CD14-positive monocyte (primary cell): ENCODE measurements around the gene FAM135A. TPM values are rescaled to one million over a fixed set of nuclear protein-coding genes. Genes with fewer than 3 reads are reported as not detected.

Source experiments
- DNase-seq, 3 donors: peaks; one replicate each; pipeline ENCODE4 v3.0.0-alpha.2; 2011 to 2022
- H2AFZ ChIP-seq: 2 replicates; pipeline ENCODE4 v1.6.0; 2012; ENCODE audit warnings: mild to moderate bottlenecking, low read depth, low read length, inconsistent platforms; ENCODE audit not compliant: insufficient read depth, poor library complexity, severe bottlenecking
- H3K27ac ChIP-seq, 2 donors: 1 replicate in 1 of 2; 2 replicates in 1 of 2; pipeline ENCODE4 v1.5.1; 2012 to 2013; ENCODE audit warnings: low read length in 2 of 2, control low read depth in 1 of 2, inconsistent platforms in 1 of 2, low read depth in 1 of 2, mild to moderate bottlenecking in 1 of 2
- H3K27me3 ChIP-seq, 2 donors: one replicate each; pipeline versions ENCODE4 v1.6.0 to v1.6.1; 2011 to 2013; ENCODE audit warnings: low read length in 2 of 2; ENCODE audit not compliant: control insufficient read depth in 2 of 2, insufficient read depth in 2 of 2
- H3K36me3 ChIP-seq, 2 donors: replicated peaks in 1 of 2; 1 replicate in 1 of 2; 2 replicates in 1 of 2; pipeline versions ENCODE4 v1.5.1 to v1.6.1; 2012 to 2013; ENCODE audit warnings: low read length in 2 of 2, control low read depth in 1 of 2, inconsistent platforms in 1 of 2, mild to moderate bottlenecking in 1 of 2; ENCODE audit not compliant: insufficient read depth in 2 of 2, control insufficient read depth in 1 of 2
- H3K4me1 ChIP-seq, 2 donors: 1 replicate in 1 of 2; 2 replicates in 1 of 2; pipeline versions ENCODE4 v1.5.1 to v1.6.1; 2012 to 2013; ENCODE audit warnings: low read length in 2 of 2, control low read depth in 1 of 2, inconsistent platforms in 1 of 2, mild to moderate bottlenecking in 1 of 2, moderate library complexity in 1 of 2; ENCODE audit not compliant: insufficient read depth in 2 of 2, control insufficient read depth in 1 of 2
- H3K4me2 ChIP-seq: replicated peaks from 2 replicates; pipeline ENCODE3; 2012; ENCODE audit warnings: low read length, moderate library complexity, mild to moderate bottlenecking; ENCODE audit not compliant: poor library complexity, severe bottlenecking; ENCODE audit errors: extremely low read depth
- H3K4me3 ChIP-seq, 3 experiments: fragments of 200-600 bp in 1 of 3; sonication (generic) in 1 of 3; replicated peaks in 1 of 3; 1 replicate in 2 of 3; 2 replicates in 1 of 3; pipeline ENCODE4 v1.5.1; 2011 to 2013; ENCODE audit warnings: low read length in 3 of 3, mild to moderate bottlenecking in 3 of 3, control low read depth in 2 of 3, low read depth in 2 of 3, inconsistent platforms in 1 of 3, moderate library complexity in 1 of 3
- H3K79me2 ChIP-seq: 2 replicates; pipeline ENCODE4 v1.6.0; 2012; ENCODE audit warnings: mild to moderate bottlenecking, control low read depth, inconsistent platforms, low read length, moderate library complexity; ENCODE audit not compliant: insufficient read depth
- H3K9ac ChIP-seq: 2 replicates; pipeline ENCODE4 v1.6.0; 2017; ENCODE audit warnings: low read length, mild to moderate bottlenecking; ENCODE audit not compliant: insufficient read depth, poor library complexity, severe bottlenecking
- H3K9me3 ChIP-seq, 2 donors: replicated peaks in 1 of 2; 1 replicate in 1 of 2; 2 replicates in 1 of 2; pipeline versions ENCODE4 v1.5.1 to v1.6.1; 2012 to 2013; ENCODE audit warnings: low read length in 2 of 2, control low read depth in 1 of 2; ENCODE audit not compliant: control insufficient read depth in 1 of 2, insufficient read depth in 1 of 2
- H4K20me1 ChIP-seq: 2 replicates; pipeline ENCODE4 v1.6.0; 2012; ENCODE audit warnings: mild to moderate bottlenecking, low read length, control low read depth, moderate library complexity; ENCODE audit not compliant: insufficient read depth
- H3K27ac Mint-ChIP-seq, 7 donors: one replicate each; pipeline ENCODE4 v1.8.0; 2020; ENCODE audit warnings: mild to moderate bottlenecking in 7 of 7, mixed read lengths in 7 of 7, moderate library complexity in 6 of 7, inconsistent platforms in 2 of 7
- H3K27me3 Mint-ChIP-seq, 3 donors: one replicate each; pipeline ENCODE4 v1.8.0; 2021 to 2022; ENCODE audit warnings: low read depth in 3 of 3, mild to moderate bottlenecking in 3 of 3, mixed read lengths in 3 of 3, moderate library complexity in 3 of 3, inconsistent platforms in 1 of 3
- H3K36me3 Mint-ChIP-seq, 2 donors: one replicate each; pipeline ENCODE4 v1.8.0; 2020; ENCODE audit warnings: mixed read lengths in 2 of 2, inconsistent platforms in 1 of 2, mild to moderate bottlenecking in 1 of 2
- H3K4me1 Mint-ChIP-seq: one replicate; pipeline ENCODE4 v1.8.0; 2020; ENCODE audit warnings: mild to moderate bottlenecking, mixed read lengths
- H3K4me3 Mint-ChIP-seq, 2 donors: one replicate each; pipeline ENCODE4 v1.8.0; 2020; ENCODE audit warnings: mild to moderate bottlenecking in 2 of 2, mixed read lengths in 2 of 2, moderate library complexity in 1 of 2
- H3K9me3 Mint-ChIP-seq, 7 donors: one replicate each; pipeline ENCODE4 v1.8.0; 2020 to 2022; ENCODE audit warnings: mixed read lengths in 7 of 7, mild to moderate bottlenecking in 6 of 7, moderate library complexity in 6 of 7, inconsistent platforms in 2 of 7
- WGBS: methylation state at CpG from one replicate; pipeline ENCODE4 v1.1.5; 2013; ENCODE audit warnings: missing lambda C conversion rate; ENCODE audit not compliant: insufficient coverage; 5-methylcytosine and 5-hydroxymethylcytosine counted together
- intact Hi-C, 2 donors: fragments of 100-400 bp; cut with micrococcal nuclease; formaldehyde crosslinking; loops; one replicate each; pipeline versions ENCODE4 v1.15.0 to v1.15.1; 2023
- polyA plus RNA-seq, 3 donors: library from polyadenylated mRNA; depleted of rRNA in 1 of 3; unstranded in 2 of 3; stranded (reverse) in 1 of 3; fragments of 300-500 nt in 2 of 3; fragments of >200 nt in 1 of 3; fragmentation: Illumina TruSeq in 2 of 3; gene quantifications; 1 replicate in 2 of 3; 2 replicates in 1 of 3; pipeline ENCODE4 v1.2.3, GENCODE V29; 2012 to 2021
- TF ChIP-seq, protein P1 (sequence below): fragments of 200-600 bp; IDR thresholded peaks from one replicate; pipeline ENCODE4 v1.8.0; 2022; ENCODE audit warnings: antibody characterized with exemption, mild to moderate bottlenecking

The FAM135A gene
- polyA plus RNA-seq, 3 donors: 4.1 to 10.3 (median 5.4) TPM

DNA sequence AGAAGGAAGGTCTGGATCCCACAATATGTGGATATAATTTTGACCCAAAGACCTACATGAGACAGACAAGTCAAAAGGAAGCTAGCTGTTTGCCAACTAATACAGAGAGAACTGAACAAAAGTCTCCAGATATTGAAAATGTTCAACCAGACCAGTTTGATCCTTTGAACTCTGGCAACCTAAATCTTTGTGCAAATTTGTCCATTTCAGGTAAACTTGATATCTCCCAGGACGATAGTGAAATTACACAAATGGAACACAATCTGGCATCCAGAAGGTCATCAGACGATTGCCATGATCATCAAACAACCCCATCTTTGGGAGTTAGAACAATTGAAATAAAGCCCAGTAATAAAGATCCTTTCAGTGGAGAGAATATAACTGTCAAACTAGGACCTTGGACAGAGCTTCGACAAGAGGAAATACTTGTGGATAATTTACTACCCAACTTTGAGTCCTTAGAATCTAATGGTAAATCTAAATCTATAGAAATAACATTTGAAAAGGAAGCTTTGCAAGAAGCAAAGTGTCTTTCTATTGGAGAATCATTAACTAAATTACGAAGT, 111.5 kb downstream of the FAM135A start:
- DNase-seq: no peak
- Histone ChIP-seq H3K4me2 (no peak overlapping the region), H3K27me3 (no peaks in the 10 kb centered on the region), H3K4me3 (no peak overlapping the region), H3K9me3 (no peaks in the 10 kb centered on the region), H4K20me1 (no peaks in the 10 kb centered on the region), H3K9ac (no peak overlapping the region), H3K4me1 (no peaks in the 10 kb centered on the region), H3K36me3 (peaks cover 18 to 36% of the 10 kb centered on the region in 2 donors), H3K79me2 (no peaks in the 10 kb centered on the region), H2AFZ (no peak overlapping the region), H3K27ac (no peak overlapping the region)
- H3K4me1 Mint-ChIP-seq: peaks cover 2% of the 10 kb centered on the region
- intact Hi-C loops: loop anchor here (5.0 to 10.0 kb wide), 3 partner anchors 157 to 360 kb away; no protein-coding TSS in a partner anchor
- H3K4me3 Mint-ChIP-seq: no peak overlapping the region
- no CpG with 5 or more reads among the region's 4 CpGs for WGBS
- TF ChIP-seq, protein P1, sequence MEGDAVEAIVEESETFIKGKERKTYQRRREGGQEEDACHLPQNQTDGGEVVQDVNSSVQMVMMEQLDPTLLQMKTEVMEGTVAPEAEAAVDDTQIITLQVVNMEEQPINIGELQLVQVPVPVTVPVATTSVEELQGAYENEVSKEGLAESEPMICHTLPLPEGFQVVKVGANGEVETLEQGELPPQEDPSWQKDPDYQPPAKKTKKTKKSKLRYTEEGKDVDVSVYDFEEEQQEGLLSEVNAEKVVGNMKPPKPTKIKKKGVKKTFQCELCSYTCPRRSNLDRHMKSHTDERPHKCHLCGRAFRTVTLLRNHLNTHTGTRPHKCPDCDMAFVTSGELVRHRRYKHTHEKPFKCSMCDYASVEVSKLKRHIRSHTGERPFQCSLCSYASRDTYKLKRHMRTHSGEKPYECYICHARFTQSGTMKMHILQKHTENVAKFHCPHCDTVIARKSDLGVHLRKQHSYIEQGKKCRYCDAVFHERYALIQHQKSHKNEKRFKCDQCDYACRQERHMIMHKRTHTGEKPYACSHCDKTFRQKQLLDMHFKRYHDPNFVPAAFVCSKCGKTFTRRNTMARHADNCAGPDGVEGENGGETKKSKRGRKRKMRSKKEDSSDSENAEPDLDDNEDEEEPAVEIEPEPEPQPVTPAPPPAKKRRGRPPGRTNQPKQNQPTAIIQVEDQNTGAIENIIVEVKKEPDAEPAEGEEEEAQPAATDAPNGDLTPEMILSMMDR: no peak
- H3K27me3 Mint-ChIP-seq: no peaks in the 10 kb centered on the region
- H3K9me3 Mint-ChIP-seq: no peaks in the 10 kb centered on the region
- no peak overlapping the region for H3K27ac Mint-ChIP-seq
- peaks cover 27 to 32% of the 10 kb centered on the region in 2 donors for H3K36me3 Mint-ChIP-seq

DNA sequence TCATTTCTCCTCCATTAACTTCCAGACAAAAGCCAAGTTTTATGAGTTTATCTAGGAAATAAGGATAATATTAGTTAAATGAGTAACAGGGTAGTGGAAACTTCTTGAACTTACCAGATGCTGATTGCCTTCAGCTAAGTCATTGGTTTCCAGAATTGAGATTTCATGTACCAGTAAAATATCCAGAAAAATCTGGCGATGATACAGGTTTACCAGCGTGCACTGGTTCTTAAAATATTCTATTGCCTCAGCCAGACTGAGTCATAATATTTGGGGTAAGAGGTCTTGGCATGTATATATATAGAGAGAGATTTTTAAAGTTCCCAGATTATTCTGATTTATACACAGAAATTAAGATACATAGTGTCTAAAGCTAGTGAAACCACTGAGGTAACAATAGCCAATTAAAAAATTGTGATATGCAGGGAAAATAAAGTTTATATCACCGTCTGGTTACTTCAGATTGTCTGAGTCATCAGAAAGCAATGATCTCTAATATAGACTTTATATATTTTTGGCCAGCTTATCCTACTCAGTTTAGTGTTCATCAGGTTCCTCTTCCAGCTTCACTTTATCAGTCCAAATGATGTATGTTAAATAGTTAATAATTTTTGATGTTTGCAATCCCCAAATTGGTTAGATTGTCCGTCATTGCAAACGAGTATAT, 113.9 kb downstream of the FAM135A start:
- Histone ChIP-seq H3K4me3 (no peak overlapping the region), H3K4me2 (no peak overlapping the region), H2AFZ (no peak overlapping the region), H3K27me3 (no peaks in the 10 kb centered on the region), H4K20me1 (no peaks in the 10 kb centered on the region), H3K36me3 (peaks cover 20 to 36% of the 10 kb centered on the region in 2 donors), H3K27ac (no peak overlapping the region), H3K9ac (no peak overlapping the region), H3K9me3 (no peaks in the 10 kb centered on the region), H3K79me2 (no peaks in the 10 kb centered on the region), H3K4me1 (no peaks in the 10 kb centered on the region)
- DNase-seq: no peak
- no peaks in the 10 kb centered on the region for H3K9me3 Mint-ChIP-seq
- H3K36me3 Mint-ChIP-seq: peaks cover 26 to 32% of the 10 kb centered on the region in 2 donors
- TF ChIP-seq, protein P1: no peak
- no peaks in the 10 kb centered on the region for H3K27me3 Mint-ChIP-seq
- H3K27ac Mint-ChIP-seq: no peak overlapping the region
- no CpG with 5 or more reads among the region's 5 CpGs for WGBS
- H3K4me1 Mint-ChIP-seq: peaks cover 2% of the 10 kb centered on the region
- intact Hi-C loops: loop anchor here in 1 of 2 donors (10.0 kb wide), 1 partner anchor 358 kb away; no protein-coding TSS in a partner anchor
- no peak overlapping the region for H3K4me3 Mint-ChIP-seq
